ENCODE results near the gene LDLRAD3.

The LDLRAD3 gene

GRCh38 chr11:36270701-36271100 lies 326.8 kb downstream of the LDLRAD3 start:
- H3K27ac ChIP-seq (ENCODE audit: low read length), result no peak overlapping the region
- H2AFZ ChIP-seq (ENCODE audit: low read depth, low read length), result no peak overlapping the region
- no peak for ATAC-seq (ENCODE audit: insufficient read depth, low read depth)
- DNase-seq, result no peak
- no peak overlapping the region for H3K9ac ChIP-seq (ENCODE audit: low read depth, low read length)
- no peak for TF ChIP-seq EZH2 (IDR thresholded peaks at IDR 0.05; ENCODE audit: borderline replicate concordance, low read depth, low read length, severe bottlenecking)
- TF ChIP-seq CTCF (IDR thresholded peaks at IDR 0.05; ENCODE audit: borderline replicate concordance, extremely low read depth, low read length, poor library complexity, severe bottlenecking), result no peak
- peaks cover 31% of the 10 kb centered on the region; the same call in 1 of the 2 replicates for H3K36me3 ChIP-seq (ENCODE audit: insufficient read depth, low read length)
- no peaks in the 10 kb centered on the region for H3K27me3 ChIP-seq (ENCODE audit: insufficient read depth, low read length, poor library complexity)
- H3K4me1 ChIP-seq (ENCODE audit: insufficient read depth, low read length), result no peaks in the 10 kb centered on the region
- H3K4me3 ChIP-seq (ENCODE audit: low read depth in 1 of 2, low read length in 2 of 2), result no peak overlapping the region
- H3K79me2 ChIP-seq (ENCODE audit: insufficient read depth, low read length), result no peaks in the 10 kb centered on the region
- H4K20me1 ChIP-seq (ENCODE audit: insufficient read depth, low read length), result no peaks in the 10 kb centered on the region
- H3K4me2 ChIP-seq (ENCODE audit: insufficient read depth, low read length), result no peak overlapping the region
- H3K9me3 ChIP-seq (ENCODE audit: insufficient read depth, low read length, severe bottlenecking), result no peaks in the 10 kb centered on the region

DNA sequence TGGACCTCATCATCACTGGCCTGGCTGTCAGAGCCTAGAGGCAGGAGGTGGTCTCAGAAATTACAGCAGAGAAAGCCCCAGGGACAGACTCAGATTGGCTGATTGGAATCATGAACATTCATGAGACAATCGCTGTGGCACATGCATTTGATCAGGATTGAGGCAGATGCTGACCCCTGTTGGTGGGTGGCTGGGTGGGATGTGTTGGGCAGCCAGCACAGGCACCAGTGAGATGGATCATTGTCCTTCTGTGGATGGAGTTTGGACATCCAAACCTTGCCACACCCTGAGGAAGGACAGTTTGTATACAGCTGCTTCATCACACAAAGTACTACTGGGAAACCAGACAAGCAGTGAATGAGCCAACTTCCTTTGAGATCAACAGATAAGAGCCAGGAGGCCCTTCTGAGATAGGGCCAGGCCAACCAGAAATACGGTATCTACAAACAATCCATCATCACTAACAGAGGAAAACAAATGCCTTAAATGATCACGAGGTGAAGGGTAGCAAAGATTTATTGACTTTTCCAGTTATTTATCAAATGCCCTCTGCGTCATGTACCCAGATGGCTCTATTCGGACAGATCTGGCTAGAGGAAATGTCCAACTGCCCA lies 328.0 kb downstream of the LDLRAD3 start:
- Histone ChIP-seq H2AFZ (ENCODE audit: low read depth, low read length) (no peak overlapping the region), H3K9ac (ENCODE audit: low read depth, low read length) (no peak overlapping the region), H3K79me2 (ENCODE audit: insufficient read depth, low read length) (no peaks in the 10 kb centered on the region), H4K20me1 (ENCODE audit: insufficient read depth, low read length) (no peaks in the 10 kb centered on the region), H3K27ac (ENCODE audit: low read length) (no peak overlapping the region), H3K4me2 (ENCODE audit: insufficient read depth, low read length) (no peak overlapping the region), H3K4me1 (ENCODE audit: insufficient read depth, low read length) (no peaks in the 10 kb centered on the region), H3K4me3 (ENCODE audit: low read depth in 1 of 2, low read length in 2 of 2) (no peak overlapping the region), H3K9me3 (ENCODE audit: insufficient read depth, low read length, severe bottlenecking) (no peaks in the 10 kb centered on the region), H3K36me3 (ENCODE audit: insufficient read depth, low read length) (peaks cover 40% of the 10 kb centered on the region; the same call in 1 of the 2 replicates), H3K27me3 (ENCODE audit: insufficient read depth, low read length, poor library complexity) (no peaks in the 10 kb centered on the region)
- ATAC-seq (ENCODE audit: insufficient read depth, low read depth), result peak; percentile 50; the same call in 2 of the 3 replicates
- no peak for DNase-seq
- no peak for TF ChIP-seq EZH2 (IDR thresholded peaks at IDR 0.05; ENCODE audit: borderline replicate concordance, low read depth, low read length, severe bottlenecking)
- peak; percentile 12 for TF ChIP-seq CTCF (IDR thresholded peaks at IDR 0.05; ENCODE audit: borderline replicate concordance, extremely low read depth, low read length, poor library complexity, severe bottlenecking)

- Histone ChIP-seq H4K20me1 (ENCODE audit: insufficient read depth, low read length) (no peaks in the 10 kb centered on the region), H3K36me3 (ENCODE audit: insufficient read depth, low read length) (peaks cover 45% of the 10 kb centered on the region; the same call in 1 of the 2 replicates), H3K9ac (ENCODE audit: low read depth, low read length) (no peak overlapping the region), H3K27ac (ENCODE audit: low read length) (no peak overlapping the region), H3K4me3 (ENCODE audit: low read depth in 1 of 2, low read length in 2 of 2) (no peak overlapping the region), H3K4me1 (ENCODE audit: insufficient read depth, low read length) (no peaks in the 10 kb centered on the region), H3K4me2 (ENCODE audit: insufficient read depth, low read length) (no peak overlapping the region), H3K27me3 (ENCODE audit: insufficient read depth, low read length, poor library complexity) (no peaks in the 10 kb centered on the region), H3K79me2 (ENCODE audit: insufficient read depth, low read length) (no peaks in the 10 kb centered on the region), H2AFZ (ENCODE audit: low read depth, low read length) (no peak overlapping the region), H3K9me3 (ENCODE audit: insufficient read depth, low read length, severe bottlenecking) (no peaks in the 10 kb centered on the region)
- ATAC-seq (ENCODE audit: insufficient read depth, low read depth) (no peak), DNase-seq (no peak)
- no peak for TF ChIP-seq CTCF (IDR thresholded peaks at IDR 0.05; ENCODE audit: borderline replicate concordance, extremely low read depth, low read length, poor library complexity, severe bottlenecking)
- TF ChIP-seq EZH2 (IDR thresholded peaks at IDR 0.05; ENCODE audit: borderline replicate concordance, low read depth, low read length, severe bottlenecking), result no peak
Observed at GRCh38 chr11:36273110-36273509, 329.2 kb downstream of the LDLRAD3 start.

Measured in DND-41 (cell line).